Cardiac septum (tissue), 1 donor: ENCODE measurements around the gene VIPR2. TPM values are rescaled to one million over a fixed set of nuclear protein-coding genes. Genes with fewer than 3 reads are reported as not detected.

Experiments
- DNase-seq: peaks from one replicate; pipeline ENCODE4 v3.0.0-alpha.2; 2020; ENCODE audit warnings: low spot score
- intact Hi-C: fragments of 100-400 bp; cut with DNase I; formaldehyde crosslinking; loops from one replicate; pipeline ENCODE4 v1.14.0; 2022
- total RNA-seq: library from RNA; stranded (reverse); fragmentation: NEBNext Ultra II Directional; extraction: Animal tissue kit (Norgen Biotek cat#: 25700); gene quantifications from one replicate; pipeline ENCODE4 v1.2.1, GENCODE V29; 2021
- donor health status: DM: no; HTN: no; CAD: no.

The VIPR2 gene
- total RNA-seq, 1 donor from 2014 or later: 23.2 TPM

DNA sequence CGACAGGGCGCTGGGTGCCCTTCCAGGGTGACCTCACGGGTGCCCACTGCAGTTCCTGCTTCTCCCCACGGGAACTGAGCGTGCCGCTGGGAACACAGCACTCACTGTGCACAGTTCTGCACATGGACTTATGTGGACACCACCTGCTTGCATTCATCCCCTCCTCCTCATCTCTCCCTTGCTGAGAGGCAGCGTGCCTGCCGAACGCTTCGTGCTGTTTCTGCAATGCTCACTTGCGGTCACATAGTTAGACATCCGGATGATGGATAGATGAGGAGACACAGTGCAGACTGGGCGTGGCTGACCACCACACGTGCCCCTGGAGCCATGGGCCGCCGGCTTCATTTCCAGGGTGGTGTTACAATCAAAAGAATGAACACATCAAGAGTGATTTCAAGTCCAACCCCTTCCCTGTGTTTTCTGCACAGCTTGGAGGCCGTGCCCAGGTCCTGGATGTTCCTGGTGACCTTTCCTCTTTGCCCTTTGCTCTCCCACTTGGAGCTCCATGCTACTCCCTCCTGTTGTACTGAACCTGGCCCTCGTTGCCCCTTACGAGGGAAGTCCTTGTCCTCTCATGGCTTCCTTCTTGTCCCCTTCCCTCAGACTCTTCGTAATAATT is 119.4 kb downstream of the VIPR2 start:
- intact Hi-C loops: no loop called here
- DNase-seq: peak; percentile 68

- intact Hi-C loops: no loop called here
- peak; percentile 73 for DNase-seq
These were observed 120.3 kb downstream of the VIPR2 start for GRCh38 chr7:159024280-159024951.

DNA sequence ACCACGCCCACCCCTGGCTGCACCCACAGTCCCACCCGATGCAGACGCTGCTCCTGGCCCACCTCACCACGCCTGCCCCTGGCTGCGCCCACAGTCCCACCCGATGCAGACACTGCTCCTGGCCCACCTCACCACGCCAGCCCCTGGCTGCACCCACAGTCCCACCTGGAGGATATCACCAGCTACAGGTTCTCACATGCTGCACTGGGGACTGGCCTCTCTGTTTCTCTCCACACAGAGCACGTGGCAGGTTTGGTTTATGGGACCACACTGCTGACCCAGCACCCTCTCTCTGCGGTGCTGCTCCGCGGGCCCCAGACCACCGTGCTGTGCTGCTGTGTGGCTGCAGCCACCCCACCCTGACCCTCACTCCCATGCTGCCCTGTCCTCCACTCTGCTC is 120.9 kb downstream of the VIPR2 start:
- DNase-seq: peak; percentile 66
- intact Hi-C loops: no loop called here

DNA sequence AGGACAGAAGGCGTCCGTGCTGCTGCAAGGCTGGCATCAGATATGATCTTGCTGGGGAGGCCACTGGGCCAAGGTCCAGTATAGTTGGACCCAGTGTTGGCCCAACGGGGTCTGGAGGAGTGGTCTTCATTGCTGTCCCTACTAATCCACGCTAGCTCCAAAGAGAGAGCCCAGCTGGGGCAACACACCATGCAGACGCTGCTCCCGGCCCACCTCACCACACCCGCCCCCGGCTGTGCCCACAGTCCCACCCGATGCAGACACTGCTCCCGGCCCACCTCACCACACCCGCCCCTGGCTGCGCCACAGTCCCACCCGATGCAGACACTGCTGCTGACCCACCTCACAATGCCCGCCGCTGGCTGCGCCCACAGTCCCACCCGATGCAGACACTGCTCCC is 121.5 kb downstream of the VIPR2 start:
- intact Hi-C loops: no loop called here
- peak; percentile 22 for DNase-seq

GRCh38 chr7:159022238-159022993 is 122.3 kb downstream of the VIPR2 start:
- intact Hi-C loops: no loop called here
- DNase-seq: peak; percentile 64

DNA sequence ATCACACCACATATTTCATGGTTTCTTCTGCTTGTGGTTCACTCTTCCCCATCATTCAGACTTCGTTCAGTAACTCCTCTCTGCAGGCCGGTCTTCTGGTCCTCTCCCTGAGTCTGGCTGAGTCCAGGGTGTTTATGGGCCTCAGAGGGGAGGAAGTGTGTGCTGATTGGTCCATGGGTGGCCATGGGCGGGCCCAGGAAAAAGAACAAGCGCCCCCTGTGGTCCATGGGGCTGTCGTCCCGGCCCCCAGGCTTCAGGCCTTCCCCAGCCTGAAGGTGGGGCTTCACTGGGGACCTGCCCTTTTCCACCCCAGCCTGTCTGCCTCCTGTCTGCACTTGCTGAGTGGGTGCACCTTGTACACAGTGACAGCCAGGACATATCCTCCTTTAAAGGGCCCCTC is 123.7 kb downstream of the VIPR2 start:
- DNase-seq: peak; percentile 44
- intact Hi-C loops: no loop called here

DNA sequence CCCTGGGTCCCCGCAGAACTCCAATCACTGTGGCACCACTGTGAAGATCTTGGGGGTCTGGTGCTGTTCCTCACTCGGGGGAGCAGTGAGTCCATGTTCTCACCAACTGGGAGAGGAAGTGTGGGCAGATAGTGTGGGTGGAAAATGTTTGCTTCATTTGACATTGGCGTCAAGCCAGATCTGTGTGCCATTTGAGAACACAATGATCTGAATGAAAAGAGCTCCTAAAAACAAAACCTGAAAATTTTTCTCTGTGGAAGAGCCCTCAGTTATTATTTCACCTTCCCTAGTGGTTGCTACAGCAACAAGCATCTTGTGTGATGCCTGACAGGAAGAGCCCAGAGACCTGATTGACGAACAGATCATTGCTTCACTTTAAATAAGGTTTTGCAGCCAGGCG is 125.6 kb downstream of the VIPR2 start:
- DNase-seq: no peak
- intact Hi-C loops: no loop called here

DNA sequence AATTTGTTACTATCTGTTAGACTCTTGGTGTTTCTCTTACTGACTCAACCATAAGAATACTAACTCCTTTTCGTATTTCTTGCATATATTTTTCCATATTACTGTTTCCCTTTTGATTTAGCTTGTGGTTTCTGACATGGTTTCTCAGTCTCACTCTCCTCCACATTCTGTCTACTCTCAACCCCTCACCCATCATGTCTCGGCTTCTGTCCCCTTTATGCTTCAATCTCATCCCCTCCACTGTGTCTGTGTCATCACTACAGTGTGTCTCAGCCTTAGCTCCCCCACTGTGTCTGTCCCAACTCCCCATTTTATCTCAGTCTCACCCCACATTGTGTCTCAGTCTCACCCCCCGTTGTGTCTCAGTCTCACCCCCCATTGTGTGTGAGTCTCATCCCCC is 126.9 kb downstream of the VIPR2 start:
- no peak for DNase-seq
- intact Hi-C loops: no loop called here

DNA sequence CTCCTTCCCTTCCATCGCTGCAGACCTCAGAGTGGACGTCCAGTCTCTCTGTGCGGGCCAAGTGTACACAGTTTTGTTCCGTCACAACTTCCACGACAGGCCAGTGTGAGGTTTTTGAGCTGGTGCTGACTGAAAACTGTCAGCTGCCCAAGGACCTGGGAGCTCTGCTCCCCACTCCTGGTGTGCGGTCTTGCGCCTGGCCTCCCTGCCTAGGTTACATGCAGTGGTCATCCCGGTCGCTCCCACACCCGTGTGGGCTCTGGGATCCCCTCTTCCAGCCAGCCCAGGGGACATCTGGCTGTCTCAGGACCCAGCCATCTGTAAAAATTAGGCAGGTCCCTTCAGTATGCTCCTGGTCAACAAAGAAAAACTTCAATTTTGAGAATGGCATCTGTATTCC is 127.5 kb downstream of the VIPR2 start:
- intact Hi-C loops: no loop called here
- DNase-seq: no peak

GRCh38 chr7:159016591-159016990 is 128.1 kb downstream of the VIPR2 start:
- DNase-seq: peak; percentile 62
- intact Hi-C loops: no loop called here

GRCh38 chr7:159015454-159016410 is 128.9 kb downstream of the VIPR2 start:
- intact Hi-C loops: no loop called here

GRCh38 chr7:159015081-159015453 is 129.6 kb downstream of the VIPR2 start:
- no peak for DNase-seq
- intact Hi-C loops: no loop called here

More at GRCh38 chr7:159015454-159016410, 128.9 kb downstream of the VIPR2 start:
- peak; percentile 86 for DNase-seq

DNA sequence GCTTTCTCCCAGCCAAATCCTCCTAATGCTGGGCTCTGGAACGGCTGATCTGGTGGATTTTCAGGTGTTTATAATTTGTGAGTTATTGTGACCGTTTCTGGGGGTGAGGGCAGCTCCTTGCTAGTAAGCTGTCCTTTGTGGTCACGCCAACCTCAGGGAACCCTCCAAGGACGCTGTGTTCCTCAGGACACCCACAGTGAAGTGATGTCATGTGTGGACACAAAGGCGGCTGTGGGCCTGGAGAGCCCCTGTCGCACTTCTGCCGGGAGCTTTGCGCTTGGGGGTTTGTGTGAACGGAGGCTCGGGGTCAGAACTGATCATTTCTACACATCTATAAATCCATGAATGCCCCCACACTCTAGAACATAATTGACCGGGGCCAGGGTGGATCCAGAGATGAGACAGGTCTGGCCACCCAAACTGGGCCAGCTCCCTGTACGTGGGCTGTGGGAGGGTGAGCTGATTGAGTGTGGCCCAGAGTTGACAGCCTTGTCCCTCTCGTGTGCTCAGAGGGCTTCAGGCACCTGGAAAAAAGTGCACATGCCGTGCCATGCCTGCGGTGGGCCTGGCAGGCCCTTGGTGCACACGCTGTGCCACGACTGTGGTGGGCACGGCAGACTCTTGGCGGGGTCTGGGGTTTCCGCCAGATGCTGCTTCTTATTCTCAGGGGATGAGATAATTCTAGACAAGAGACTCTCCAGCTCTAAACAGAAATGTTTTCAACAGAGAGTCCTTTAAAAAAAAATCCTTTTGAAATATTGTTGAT is 130.2 kb downstream of the VIPR2 start:
- intact Hi-C loops: loop anchor here (5.0 kb wide), 2 partner anchors 83 to 128 kb away; partner anchors contain the start of gene VIPR2
- DNase-seq: peak; percentile 71

GRCh38 chr7:159013825-159014289 is 130.8 kb downstream of the VIPR2 start:
- peak; percentile 54 for DNase-seq
- intact Hi-C loops: loop anchor here (5.0 kb wide), 2 partner anchors 83 to 128 kb away; partner anchors contain the start of gene VIPR2

GRCh38 chr7:159013181-159013690 is 131.4 kb downstream of the VIPR2 start:
- intact Hi-C loops: loop anchor here (5.0 kb wide), 2 partner anchors 84 to 129 kb away; partner anchors contain the start of gene VIPR2
- peak; percentile 73 for DNase-seq

DNA sequence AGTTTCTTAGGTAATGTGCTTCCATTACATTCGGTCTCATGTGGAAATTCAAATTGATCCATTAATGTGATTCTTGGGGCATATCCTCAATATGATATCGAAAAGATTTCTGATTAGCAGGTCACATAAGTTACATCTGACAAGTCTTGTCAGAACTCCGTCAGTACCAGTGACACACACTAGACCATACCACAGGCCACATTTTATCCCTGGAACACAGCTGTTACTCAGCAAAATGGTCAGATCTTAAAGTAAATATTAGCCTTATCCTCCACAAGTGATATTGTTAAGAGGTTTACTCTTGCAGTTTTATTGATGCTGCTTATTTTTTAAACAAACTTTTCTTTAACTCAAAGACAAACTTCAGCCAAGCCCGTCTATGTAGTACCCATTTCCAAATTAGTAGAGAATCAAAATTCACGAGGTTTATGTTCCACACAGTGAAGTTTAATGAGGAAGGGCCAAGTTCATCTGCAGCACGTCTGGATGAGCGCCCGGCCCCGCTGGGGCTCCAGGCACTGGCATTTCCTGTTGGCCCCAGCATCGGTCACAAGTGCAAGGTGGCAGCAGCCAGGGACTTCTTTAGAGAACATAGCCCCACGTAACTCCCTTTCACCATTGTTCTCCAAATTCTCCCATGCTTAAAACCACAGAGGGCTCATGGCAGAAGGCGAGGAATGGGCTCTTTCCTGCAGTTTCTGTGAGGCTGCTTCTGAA is 132.2 kb downstream of the VIPR2 start:
- intact Hi-C loops: loop anchor here (5.0 kb wide), 2 partner anchors 85 to 130 kb away; partner anchors contain the start of gene VIPR2
- DNase-seq: peak; percentile 85

GRCh38 chr7:159011722-159012022 is 133.0 kb downstream of the VIPR2 start:
- no peak for DNase-seq
- intact Hi-C loops: loop anchor here (5.0 kb wide), 2 partner anchors 86 to 131 kb away; partner anchors contain the start of gene VIPR2
